Measurements from ENCODE around the gene ADAM22.
A peak's percentile ranks its signal among the peaks of the same experiment; 100 is the strongest.
"Not testable (repeated sequence)": the region's sequence is repeated elsewhere in the genome, so short reads cannot be mapped to it uniquely, and the experiment has no call there.

The ADAM22 gene

DNA sequence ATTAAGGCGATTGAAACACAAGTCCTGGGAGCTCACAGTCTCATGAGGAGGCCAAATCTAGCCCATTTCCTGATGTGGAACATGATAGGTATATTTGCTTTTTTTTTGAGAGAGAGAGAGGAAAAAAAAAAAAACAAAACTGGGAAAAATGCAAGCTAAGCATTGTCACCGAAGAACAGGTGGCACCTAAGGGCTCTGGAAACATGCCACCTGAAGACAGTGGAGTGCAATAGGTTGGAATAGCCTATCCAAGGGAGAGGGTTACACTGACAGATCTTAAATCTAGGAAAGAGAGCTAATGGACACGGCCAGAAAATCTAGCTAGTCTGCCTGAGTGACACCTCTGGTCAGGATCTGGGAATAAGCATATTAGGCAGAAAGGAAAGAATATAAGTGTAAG is 175.6 kb downstream of the ADAM22 start:
- no peak for DNase-seq (ENCODE audit: low spot score)

DNA sequence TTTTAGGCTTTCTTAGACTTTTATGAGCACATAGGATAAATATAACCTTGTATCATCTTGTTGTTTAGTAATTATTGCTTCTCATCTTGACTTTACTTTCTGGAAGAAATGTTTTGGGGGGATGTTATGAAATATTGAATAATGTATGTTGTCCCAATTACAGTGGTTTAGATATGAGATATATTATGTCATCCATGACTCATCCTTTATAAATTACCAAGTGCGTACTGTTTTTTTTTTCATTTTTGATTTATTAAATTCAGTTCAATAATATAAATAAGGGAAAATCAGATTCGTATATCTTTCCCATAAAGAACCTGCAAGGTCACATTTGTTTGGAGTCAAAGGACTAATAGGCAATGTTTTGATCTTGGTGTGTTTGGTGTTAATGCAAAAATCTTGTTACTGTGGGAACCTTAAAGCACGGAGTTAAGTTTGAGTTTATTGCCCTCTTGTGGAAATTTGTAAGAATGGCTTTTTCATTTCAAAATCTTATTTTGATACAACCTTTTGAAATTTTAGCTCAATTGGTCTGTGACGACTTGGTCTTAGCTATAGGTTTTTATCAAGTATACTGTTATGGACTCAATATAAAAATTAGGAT is 177.2 kb downstream of the ADAM22 start:
- DNase-seq (ENCODE audit: low spot score), result peak; percentile 43

DNA sequence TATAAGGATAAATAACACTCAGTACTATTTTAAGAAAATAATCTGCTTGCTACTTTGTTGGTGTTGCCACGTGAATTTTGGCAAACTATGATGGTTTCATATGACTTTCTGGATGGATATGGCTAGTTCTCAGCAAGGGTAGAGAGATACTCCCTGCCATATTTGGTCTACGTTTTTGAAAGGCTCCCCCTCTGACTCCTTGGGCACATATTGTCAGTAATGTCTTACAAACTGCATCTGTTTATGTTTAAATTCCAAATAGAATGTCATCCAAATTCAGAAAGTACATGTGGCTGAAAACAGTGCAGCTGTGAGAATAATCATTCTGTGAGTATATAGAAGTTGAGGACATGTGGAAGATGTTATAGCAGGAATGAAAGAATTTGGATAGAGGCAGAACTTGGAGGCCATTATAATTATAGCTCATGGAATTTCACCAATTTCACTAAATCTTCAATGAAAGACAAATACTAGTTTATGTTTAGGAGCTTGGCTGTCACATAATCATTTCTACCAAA is 178.0 kb downstream of the ADAM22 start:
- DNase-seq (ENCODE audit: low spot score), result no peak

DNA sequence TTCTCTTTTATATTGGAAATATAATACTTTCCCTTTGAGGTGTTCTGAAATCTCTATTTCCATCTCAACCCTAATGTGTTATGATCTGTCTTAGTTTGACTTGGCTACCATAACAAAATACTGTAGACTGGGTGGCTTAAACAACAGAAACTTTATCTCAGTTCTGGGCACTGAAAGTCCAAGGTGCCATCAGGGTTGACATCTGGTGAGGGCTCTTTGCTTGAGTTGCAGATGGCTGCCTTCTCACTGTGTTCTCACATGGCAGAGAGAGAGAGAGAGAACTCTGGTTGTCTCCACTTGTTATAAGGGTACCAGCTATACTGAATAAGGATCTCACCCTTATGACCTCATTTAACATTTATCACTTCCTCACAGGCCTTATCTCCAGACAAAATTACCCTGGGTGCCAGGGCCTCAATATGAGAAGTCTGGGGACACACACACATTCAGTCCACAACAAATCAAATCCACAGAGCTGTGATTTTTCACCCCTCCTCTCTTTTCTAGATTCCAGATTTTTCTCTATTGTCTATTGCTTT is 181.3 kb downstream of the ADAM22 start:
- DNase-seq (ENCODE audit: low spot score), result no peak

DNA sequence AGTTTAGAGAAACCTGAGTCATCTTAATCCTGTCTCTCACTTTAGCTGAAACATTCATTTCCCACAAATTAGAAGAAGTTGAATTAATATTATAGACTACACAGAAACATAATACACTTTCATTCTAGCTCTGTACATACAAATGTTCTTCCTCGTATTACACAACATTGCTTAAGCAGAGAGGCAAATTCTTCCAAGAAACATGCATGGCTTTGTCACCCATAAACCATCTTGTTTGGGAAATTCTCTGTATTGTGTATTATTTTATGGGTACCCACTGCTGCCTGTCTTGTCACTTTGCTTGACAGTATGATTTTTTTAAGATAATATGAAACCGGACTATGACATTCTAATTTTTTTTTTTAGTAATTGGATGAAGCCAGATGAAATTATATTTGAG is 181.8 kb downstream of the ADAM22 start:
- no peak for DNase-seq (ENCODE audit: low spot score)

DNA sequence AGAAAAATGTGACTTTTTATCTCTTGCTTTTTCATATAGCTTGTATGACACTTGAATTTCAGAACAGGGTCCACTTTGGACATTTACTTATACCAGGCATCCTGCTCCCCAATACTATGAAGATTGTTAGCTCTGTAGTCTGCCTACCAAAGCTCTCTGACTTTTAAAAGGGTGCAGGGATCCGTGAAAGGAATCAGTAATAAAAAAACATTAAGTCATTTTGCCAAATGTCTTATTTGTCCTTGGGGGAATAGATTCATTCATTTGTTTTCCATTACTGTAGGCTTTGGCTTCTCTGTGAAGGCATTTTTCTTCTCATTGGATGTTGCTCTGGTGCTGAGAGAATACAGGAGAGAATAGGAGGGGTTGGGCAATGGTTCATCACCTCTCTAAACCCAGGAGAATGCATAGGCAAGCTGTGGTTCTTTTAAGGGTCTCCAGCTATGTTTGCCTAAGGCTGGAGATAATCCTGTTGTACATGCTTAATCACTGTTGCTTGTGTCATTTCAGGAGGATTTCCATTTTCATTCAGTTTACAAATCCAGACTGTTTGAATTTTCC is 182.3 kb downstream of the ADAM22 start:
- DNase-seq (ENCODE audit: low spot score), result no peak

DNA sequence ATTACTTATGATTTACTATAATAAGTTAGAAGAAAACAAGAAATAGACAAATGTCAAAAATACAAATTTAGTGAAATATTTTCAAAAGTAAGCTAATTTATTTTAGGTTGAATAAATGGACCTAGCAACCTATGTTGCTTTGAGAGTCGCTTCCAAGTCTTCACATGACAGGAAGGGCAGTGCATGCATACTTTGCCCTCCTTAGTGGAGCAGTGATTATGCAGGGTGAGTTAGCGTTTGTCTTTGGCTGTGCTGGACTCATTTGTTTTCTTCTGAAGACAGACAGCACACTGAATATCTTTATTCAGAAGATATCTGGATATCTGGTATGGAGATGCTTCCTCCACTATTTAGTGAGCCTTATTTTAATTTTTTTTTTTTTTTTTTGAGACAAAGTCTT is 183.3 kb downstream of the ADAM22 start:
- no peak for DNase-seq (ENCODE audit: low spot score)

DNA sequence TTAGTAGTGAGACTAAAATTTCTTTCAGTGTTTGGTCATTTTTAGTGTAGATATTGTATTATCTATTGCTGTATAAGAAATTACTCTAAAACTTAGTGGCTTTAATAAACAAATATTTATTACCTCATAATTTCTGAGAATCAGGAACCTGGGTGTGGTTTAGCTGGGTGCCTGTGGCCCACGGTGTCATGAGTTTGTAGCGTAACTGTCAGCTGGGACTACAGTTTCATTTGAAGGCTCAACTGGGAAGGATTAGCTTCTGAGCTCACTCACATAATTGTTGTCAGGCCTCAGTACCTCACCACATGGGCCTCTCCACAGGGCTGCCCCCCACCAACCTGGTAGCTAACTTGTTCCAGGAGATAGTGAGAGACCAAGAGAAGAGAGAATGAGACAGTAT is 187.3 kb downstream of the ADAM22 start:
- no peak for DNase-seq (ENCODE audit: low spot score)

DNA sequence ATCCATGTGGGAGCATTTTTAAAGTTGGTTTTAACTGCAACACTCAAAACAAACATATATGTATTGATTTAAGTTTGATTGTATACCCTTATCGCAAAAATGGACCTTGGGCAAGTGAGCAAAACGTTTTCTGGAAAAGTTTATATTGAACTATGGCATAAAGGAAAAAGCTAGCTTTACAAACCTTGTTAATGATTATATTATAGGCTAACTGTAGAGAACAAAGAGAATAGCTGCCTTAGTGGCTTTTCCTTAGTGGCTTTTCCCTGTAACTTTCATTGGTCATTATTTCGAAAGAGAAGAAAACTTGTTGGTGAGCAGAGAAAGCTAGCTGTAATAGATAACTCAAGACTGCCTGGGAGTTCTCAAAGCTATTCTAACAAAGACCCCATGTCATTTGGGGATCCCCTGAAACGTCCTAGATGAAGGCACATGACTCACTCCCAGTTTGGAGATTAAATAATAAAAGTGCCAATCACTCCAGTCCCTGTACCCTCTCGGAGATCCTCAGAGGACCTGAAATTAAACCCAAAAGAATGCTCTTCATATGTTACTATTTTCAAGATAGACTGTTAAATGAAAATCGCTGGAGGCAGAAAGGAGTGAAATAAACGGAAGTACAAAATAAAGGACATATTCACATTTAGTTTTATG is 193.7 kb downstream of the ADAM22 start:
- DNase-seq (ENCODE audit: low spot score), result no peak

DNA sequence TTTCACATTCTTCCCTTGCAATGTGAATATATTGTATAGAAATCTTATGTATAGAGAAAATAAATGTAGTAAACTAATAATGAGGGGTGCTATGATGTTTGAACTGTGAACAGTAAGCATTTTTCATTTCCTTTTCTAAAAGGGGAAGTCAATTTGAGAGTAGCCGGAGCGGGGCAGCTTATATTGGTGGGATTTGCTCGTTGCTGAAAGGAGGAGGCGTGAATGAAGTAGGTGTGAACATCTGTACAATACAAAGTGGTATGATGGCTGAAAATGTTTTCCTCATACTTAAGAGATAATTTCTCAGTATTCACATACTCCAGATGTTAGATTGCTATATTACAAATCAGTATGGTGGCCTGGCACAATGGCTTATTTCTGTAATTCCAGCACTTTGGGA is 198.7 kb downstream of the ADAM22 start:
- no peak for DNase-seq (ENCODE audit: low spot score)

DNA sequence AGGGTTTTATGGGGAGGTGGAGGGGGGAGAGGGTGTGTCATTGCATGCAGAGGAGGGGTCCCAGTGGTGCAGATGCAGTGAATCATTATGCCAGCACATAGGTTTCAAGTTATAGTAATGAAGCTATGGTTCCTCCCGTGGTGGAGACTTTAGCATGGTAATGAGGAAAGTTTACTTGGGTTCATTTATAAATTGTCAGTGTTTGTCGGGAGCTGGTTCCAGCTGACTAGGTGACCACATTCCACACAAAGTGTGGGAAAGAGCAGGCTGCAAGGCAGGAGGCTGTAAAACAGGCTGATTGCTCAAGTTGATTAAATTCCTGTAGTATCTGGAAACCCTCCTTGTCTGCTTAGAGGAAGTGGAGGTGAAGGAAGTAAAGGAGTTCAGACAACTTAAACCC is 206.9 kb downstream of the ADAM22 start:
- no peak for DNase-seq (ENCODE audit: low spot score)

DNA sequence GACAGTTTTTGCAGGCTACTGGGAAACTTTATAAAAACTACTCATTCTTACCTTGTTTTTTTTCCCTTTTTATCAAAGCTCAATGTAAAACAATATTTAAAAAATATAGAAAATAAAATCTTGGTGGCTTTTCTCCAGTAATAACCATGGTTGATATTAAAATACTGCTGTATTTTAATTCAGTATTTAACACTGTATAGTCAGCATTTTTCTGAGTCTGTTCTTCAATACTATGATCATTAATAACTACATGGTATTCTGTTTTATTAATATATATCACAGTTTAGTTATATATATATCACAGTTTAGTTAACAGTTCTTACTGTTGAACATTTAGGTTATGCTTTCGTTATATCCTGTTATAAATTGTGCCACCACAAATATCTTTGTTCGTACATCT is 207.4 kb downstream of the ADAM22 start:
- no peak for DNase-seq (ENCODE audit: low spot score)

DNA sequence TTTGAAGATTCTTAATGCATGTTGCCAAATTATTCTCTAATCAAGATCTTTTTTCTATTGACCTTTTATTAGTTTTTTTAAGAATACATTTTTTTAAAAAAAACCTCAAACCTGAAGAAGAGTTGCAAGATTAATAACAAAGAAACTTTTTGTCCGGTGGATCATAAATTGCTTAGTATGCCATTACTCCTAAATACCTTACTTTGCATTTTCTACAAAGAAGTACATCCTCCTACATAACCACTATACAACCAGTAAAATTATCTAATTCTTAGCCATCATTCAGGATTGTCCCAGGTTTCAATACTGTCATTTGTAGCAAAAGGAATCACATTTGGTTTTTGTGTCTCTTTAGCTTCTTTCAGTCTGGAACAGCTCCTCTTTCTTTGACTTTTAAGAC is 207.9 kb downstream of the ADAM22 start:
- DNase-seq (ENCODE audit: low spot score), result no peak

DNA sequence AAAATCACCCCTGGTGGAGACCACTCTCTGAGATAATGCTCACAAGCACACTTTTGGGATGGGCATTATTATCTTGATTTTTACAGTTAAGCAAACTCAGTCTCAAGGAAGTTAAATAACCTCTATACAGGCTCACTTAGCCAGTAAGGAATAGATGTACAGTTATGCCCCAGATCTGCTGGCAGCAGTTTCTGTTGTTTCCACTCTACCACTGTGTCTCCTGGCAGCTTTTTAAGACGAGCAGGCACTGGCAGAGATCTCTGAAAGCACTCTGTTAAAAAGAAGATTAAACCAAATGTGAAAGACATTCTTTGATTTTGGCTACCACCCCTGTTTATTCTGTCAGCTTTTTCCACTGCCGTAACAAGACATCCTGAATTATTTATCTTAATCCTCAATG is 212.6 kb downstream of the ADAM22 start:
- DNase-seq (ENCODE audit: low spot score), result peak; percentile 26

DNA sequence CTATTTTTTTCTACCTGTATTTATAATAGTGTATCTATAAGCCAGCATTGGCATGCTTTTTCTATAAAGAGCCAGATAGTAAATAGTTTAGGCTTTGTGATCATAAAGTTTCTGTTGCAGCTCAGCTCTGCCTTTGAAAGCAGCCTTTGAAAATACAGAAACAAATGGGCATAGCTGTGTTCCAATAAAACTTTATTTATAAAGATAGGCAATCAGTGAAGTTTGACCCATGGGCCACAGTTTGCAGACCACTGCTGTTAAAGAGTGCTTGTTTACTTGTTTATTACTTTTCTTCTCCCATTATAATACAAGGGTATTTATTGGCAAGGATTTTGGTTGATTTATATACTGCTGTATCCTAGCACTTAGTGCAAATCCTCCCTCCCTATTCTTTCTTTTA is 213.3 kb downstream of the ADAM22 start:
- no peak for DNase-seq (ENCODE audit: low spot score)

DNA sequence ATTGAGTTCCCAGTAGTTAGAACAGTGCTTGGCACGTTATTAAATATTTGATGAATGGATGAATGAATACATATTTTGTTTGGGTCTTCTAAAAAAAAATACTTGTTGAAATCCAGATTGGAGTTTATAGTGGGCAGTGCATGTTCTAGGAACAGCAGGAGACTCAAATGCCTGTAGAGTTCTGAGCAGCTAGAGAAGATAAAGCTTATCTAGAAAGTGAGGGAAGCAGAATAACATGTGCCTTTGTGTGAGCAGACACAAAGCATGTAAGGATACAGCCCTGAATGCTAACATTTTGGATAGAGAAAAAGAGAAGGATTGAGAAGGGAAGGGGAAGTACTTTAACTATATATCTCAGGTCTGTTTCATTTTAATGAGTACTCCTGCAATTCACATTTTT is 213.9 kb downstream of the ADAM22 start:
- no peak for DNase-seq (ENCODE audit: low spot score)

DNA sequence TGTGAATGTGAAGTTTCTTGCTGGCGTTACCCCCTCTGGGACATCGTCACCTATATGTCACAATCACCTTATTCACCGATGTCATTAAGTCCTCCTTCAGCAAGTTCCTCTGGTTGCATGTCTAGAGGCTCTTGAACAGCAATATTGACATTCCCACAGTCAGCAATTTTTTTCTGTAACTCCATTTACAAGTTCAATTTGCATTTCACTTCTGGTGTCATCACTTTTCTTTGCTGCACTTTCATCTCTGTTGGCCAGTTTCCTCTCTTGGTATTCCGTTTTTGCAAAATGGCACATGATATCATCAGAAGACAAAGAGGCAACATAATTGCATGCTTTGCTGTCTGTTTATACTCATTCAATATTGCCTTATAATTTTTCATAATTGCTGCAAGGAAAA is 216.0 kb downstream of the ADAM22 start:
- no peak for DNase-seq (ENCODE audit: low spot score)

DNA sequence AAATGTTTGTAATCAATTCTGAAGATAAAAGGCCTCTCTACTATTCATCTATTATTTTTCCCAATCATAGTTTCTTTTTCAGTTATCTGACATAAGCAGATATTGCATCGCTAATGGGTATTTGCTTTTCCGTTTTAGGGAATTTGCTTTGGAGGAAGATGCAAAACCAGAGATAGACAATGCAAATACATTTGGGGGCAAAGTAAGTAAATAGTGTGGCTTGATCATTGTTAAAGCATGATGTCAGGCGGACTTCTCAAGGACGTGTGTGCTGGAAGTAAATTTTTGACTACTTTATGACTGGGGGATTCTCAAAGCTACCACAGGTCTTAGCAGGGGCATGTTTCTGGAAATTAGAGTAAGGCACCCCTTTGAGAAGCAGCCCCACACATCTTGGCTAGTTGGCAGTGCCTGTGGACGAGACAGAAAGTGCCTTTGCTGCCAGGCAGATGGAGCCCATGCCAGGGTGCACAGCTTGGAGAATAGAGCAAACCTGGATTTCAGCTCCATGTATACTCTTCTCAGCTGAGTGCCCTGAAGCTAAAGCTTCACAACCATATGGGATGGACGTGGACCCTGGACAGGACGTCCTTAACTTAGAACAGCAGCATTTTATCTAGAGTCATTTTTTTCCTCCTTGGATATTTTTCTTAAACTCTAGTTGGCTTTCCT is 217.2 kb downstream of the ADAM22 start:
- DNase-seq (ENCODE audit: low spot score), result no peak

DNA sequence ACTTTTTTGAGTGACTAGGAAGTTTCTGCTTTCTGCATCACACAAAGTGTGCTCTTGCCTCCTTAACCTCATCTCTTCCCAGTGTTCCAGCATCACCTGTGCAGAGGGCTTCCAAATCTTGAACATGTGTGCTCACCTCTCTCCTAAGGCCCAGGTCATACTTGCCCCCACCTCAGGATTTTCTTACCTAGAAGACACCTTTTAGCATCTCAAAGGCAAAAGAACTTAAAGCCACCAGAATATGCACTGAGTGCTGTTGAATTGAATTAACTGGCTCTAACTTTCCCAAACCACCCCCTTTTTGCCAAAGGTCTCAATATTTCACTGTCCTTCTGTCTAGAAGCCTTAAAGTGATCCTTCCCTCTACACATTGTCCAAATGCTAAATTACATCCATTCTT is 219.3 kb downstream of the ADAM22 start:
- no peak for DNase-seq (ENCODE audit: low spot score)

DNA sequence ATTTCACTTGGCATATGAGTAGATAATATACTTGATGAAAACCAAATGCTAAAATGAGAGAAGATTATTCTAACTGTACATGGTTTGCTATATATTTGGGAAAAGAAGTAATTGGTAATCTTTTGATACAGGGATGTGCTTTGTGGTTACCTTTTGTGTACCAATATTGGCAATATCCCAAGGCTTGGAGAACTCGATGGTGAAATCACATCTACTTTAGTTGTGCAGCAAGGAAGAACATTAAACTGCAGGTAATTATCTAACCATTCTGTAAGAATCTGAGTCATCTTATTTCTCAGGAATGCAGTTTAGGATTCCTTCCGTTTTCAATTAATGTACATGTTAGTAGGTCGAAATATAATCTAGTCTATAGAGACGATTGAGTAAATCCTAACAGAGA is 221.7 kb downstream of the ADAM22 start:
- no peak for DNase-seq (ENCODE audit: low spot score)

DNA sequence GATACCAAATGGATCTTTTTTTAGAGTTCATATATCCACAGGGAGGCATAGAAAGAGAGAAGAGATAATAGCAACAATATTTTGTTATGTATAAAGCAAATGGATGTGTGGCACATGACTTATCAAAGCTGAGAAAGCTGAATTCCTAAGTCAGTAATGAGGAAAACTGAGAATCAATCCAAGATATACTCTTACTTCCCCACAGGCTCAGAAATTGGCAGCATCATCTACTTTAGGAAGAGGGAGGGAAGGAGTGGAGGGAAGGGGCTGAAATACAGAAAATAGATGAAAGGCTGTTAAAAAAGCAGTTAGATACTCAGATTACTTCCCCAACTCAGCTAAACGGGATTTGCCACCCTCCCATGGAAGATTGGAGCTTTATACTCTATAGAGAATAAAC is 222.3 kb downstream of the ADAM22 start:
- DNase-seq (ENCODE audit: low spot score), result no peak

DNA sequence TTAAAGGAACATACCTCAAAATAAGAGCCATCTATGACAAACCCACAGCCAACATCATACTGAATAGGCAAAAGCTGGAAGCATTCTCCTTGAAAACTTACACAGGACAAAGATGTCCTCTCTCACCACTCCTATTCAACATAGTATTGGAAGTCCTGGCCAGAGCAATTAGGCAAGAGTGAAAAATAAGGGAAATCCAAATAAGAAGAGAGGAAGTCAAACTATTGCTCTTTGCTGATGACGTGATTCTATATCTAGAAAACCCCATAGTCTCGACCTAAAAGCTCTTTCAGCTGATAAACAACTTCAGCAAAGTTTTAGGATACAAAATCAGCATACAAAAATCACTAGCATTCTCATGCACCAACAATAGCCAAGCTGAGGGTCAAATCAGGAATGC is 225.7 kb downstream of the ADAM22 start:
- not testable (repeated sequence) for DNase-seq (ENCODE audit: low spot score)

DNA sequence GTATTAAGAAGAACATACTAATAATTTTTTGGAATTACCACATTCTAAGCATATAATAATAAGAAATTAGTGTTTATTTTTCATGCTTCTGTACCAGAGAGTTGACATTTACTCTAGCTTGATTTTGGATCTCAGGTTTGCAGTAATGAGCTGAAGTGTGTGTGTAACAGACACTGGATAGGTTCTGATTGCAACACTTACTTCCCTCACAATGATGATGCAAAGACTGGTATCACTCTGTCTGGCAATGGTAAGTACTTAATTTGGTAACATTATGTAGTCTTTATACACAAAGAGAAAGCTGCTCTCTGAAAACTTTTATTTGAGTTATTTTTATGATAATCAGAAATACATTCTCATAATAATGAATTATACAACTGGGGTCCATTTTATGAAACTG is 231.6 kb downstream of the ADAM22 start:
- DNase-seq (ENCODE audit: low spot score), result no peak
